Immature natural killer cell (primary cell): ENCODE measurements around the gene IKZF1. TPM values are rescaled to one million over a fixed set of nuclear protein-coding genes. Genes with fewer than 3 reads are reported as not detected.

ENCODE experiments used
- DNase-seq, 3 donors: peaks; one replicate each; pipeline ENCODE4 v3.0.0; 2022; ENCODE audit warnings: mixed read lengths in 1 of 3
- H3K27ac Mint-ChIP-seq, 6 donors: one replicate each; pipeline ENCODE4 v1.8.0; 2020; ENCODE audit warnings: mixed read lengths in 6 of 6, mild to moderate bottlenecking in 5 of 6, inconsistent platforms in 4 of 6, moderate library complexity in 3 of 6
- H3K27me3 Mint-ChIP-seq, 3 donors: one replicate each; pipeline ENCODE4 v1.8.0; 2020 to 2021; ENCODE audit warnings: low read depth in 3 of 3, mild to moderate bottlenecking in 3 of 3, mixed read lengths in 3 of 3, moderate library complexity in 3 of 3, inconsistent platforms in 1 of 3
- H3K36me3 Mint-ChIP-seq, 3 donors: one replicate each; pipeline ENCODE4 v1.8.0; 2020; ENCODE audit warnings: mixed read lengths in 3 of 3, inconsistent platforms in 2 of 3, mild to moderate bottlenecking in 2 of 3
- H3K4me1 Mint-ChIP-seq, 2 donors: one replicate each; pipeline ENCODE4 v1.8.0; 2020; ENCODE audit warnings: inconsistent platforms in 2 of 2, mild to moderate bottlenecking in 2 of 2, mixed read lengths in 2 of 2, moderate library complexity in 1 of 2
- H3K4me3 Mint-ChIP-seq, 5 donors: one replicate each; pipeline ENCODE4 v1.8.0; 2020; ENCODE audit warnings: mild to moderate bottlenecking in 5 of 5, mixed read lengths in 5 of 5, inconsistent platforms in 3 of 5, moderate library complexity in 3 of 5
- H3K9me3 Mint-ChIP-seq, 6 donors: one replicate each; pipeline ENCODE4 v1.8.0; 2020; ENCODE audit warnings: mild to moderate bottlenecking in 6 of 6, mixed read lengths in 6 of 6, inconsistent platforms in 4 of 6, moderate library complexity in 3 of 6
- polyA plus RNA-seq, 3 donors: library from polyadenylated mRNA; unstranded; fragments of 300-500 nt; fragmentation: Illumina TruSeq; gene quantifications; one replicate each; pipeline ENCODE4 v1.2.3, GENCODE V29; 2021

Gene IKZF1
- polyA plus RNA-seq, 3 donors from 2014 or later = 79.5 to 307 (median 91.3) TPM

GRCh38 chr7:50292763-50293162, 11.8 kb upstream of the IKZF1 start:
- H3K36me3 Mint-ChIP-seq = no peaks in the 10 kb centered on the region
- peaks cover 4 to 10% of the 10 kb centered on the region in 2 donors for H3K4me1 Mint-ChIP-seq
- H3K27ac Mint-ChIP-seq = no peak overlapping the region

GRCh38 chr7:50293509-50294179, 10.9 kb upstream of the IKZF1 start:
- Mint-ChIP-seq H3K36me3 (no peaks in the 10 kb centered on the region), H3K27ac (no peak overlapping the region), H3K4me3 (no peak overlapping the region), H3K4me1 (peaks cover 4 to 10% of the 10 kb centered on the region in 2 donors), H3K27me3 (peaks cover 0 to 2% (median 2%) of the 10 kb centered on the region in 3 donors), H3K9me3 (peaks cover 0 to 1% (median 0%) of the 10 kb centered on the region in 6 donors)
- no peak for DNase-seq

More at GRCh38 chr7:50292763-50293162, 11.8 kb upstream of the IKZF1 start:
- peaks cover 0 to 2% (median 2%) of the 10 kb centered on the region in 3 donors for H3K27me3 Mint-ChIP-seq
- H3K4me3 Mint-ChIP-seq = no peak overlapping the region
- peaks cover 0 to 1% (median 0%) of the 10 kb centered on the region in 6 donors for H3K9me3 Mint-ChIP-seq
- DNase-seq = no peak

- no peak for DNase-seq
- Mint-ChIP-seq H3K27ac (no peak overlapping the region), H3K9me3 (peaks cover 0 to 1% (median 0%) of the 10 kb centered on the region in 6 donors), H3K27me3 (peaks cover 0 to 2% (median 2%) of the 10 kb centered on the region in 3 donors), H3K4me1 (peaks cover 5 to 17% of the 10 kb centered on the region in 2 donors), H3K36me3 (no peaks in the 10 kb centered on the region), H3K4me3 (no peak overlapping the region)
Observed at GRCh38 chr7:50295133-50295532, 9.4 kb upstream of the IKZF1 start.

GRCh38 chr7:50296799-50297198, 7.7 kb upstream of the IKZF1 start:
- no peak overlapping the region for H3K4me3 Mint-ChIP-seq
- DNase-seq = no peak
- H3K9me3 Mint-ChIP-seq = peaks cover 0 to 1% (median 0%) of the 10 kb centered on the region in 6 donors
- H3K36me3 Mint-ChIP-seq = no peaks in the 10 kb centered on the region
- H3K27me3 Mint-ChIP-seq = peaks cover 0 to 2% (median 2%) of the 10 kb centered on the region in 3 donors
- peaks cover 9 to 21% of the 10 kb centered on the region in 2 donors for H3K4me1 Mint-ChIP-seq
- no peak overlapping the region for H3K27ac Mint-ChIP-seq

- H3K4me3 Mint-ChIP-seq = no peak overlapping the region
- no peaks in the 10 kb centered on the region for H3K9me3 Mint-ChIP-seq
- H3K27me3 Mint-ChIP-seq = peaks cover 0 to 10% (median 5%) of the 10 kb centered on the region in 3 donors
- H3K36me3 Mint-ChIP-seq = no peaks in the 10 kb centered on the region
- DNase-seq = no peak
- H3K4me1 Mint-ChIP-seq = peaks cover 10 to 18% of the 10 kb centered on the region in 2 donors
- H3K27ac Mint-ChIP-seq = peak overlapping the region in 2 of 6 donors; percentile 30 to 74
Observed at GRCh38 chr7:50298811-50299562, 5.5 kb upstream of the IKZF1 start.

- Mint-ChIP-seq H3K4me3 (no peak overlapping the region), H3K27me3 (peaks cover 5 to 15% (median 9%) of the 10 kb centered on the region in 3 donors), H3K4me1 (peaks cover 10 to 18% of the 10 kb centered on the region in 2 donors), H3K27ac (peak overlapping the region in 5 of 6 donors; percentile 28 to 83 (median 48)), H3K9me3 (no peaks in the 10 kb centered on the region), H3K36me3 (peaks cover 3 to 4% (median 3%) of the 10 kb centered on the region in 3 donors)
- DNase-seq = no peak
Observed at GRCh38 chr7:50300336-50300735, 4.2 kb upstream of the IKZF1 start.

GRCh38 chr7:50302486-50303334, 1.8 kb upstream of the IKZF1 start:
- Mint-ChIP-seq H3K9me3 (no peaks in the 10 kb centered on the region), H3K36me3 (peaks cover 11 to 20% (median 16%) of the 10 kb centered on the region in 3 donors), H3K4me1 (peaks cover 17 to 30% of the 10 kb centered on the region in 2 donors), H3K4me3 (peak overlapping the region; percentile 74 to 85 (median 79)), H3K27ac (peak overlapping the region; percentile 8 to 76 (median 64)), H3K27me3 (peaks cover 8 to 20% (median 13%) of the 10 kb centered on the region in 3 donors)
- no peak for DNase-seq

- H3K4me3 Mint-ChIP-seq = peak overlapping the region; percentile 74 to 85 (median 79)
- H3K4me1 Mint-ChIP-seq = peaks cover 25 to 38% of the 10 kb centered on the region in 2 donors
- peak in 2 of 3 donors; percentile 41 to 55 for DNase-seq
- H3K27me3 Mint-ChIP-seq = peaks cover 8 to 20% (median 13%) of the 10 kb centered on the region in 3 donors
- peaks cover 11 to 20% (median 16%) of the 10 kb centered on the region in 3 donors for H3K36me3 Mint-ChIP-seq
- H3K9me3 Mint-ChIP-seq = no peaks in the 10 kb centered on the region
- peak overlapping the region; percentile 27 to 71 (median 50) for H3K27ac Mint-ChIP-seq
Observed at GRCh38 chr7:50303335-50304128, 984 bp upstream of the IKZF1 start.

GRCh38 chr7:50304911-50305582, 531 bp downstream of the IKZF1 start:
- H3K36me3 Mint-ChIP-seq = peaks cover 16 to 27% (median 23%) of the 10 kb centered on the region in 3 donors
- H3K9me3 Mint-ChIP-seq = no peaks in the 10 kb centered on the region
- peaks cover 39 to 47% of the 10 kb centered on the region in 2 donors for H3K4me1 Mint-ChIP-seq
- peak overlapping the region; percentile 98 to 100 (median 99) for H3K4me3 Mint-ChIP-seq
- peak overlapping the region; percentile 88 to 97 (median 97) for H3K27ac Mint-ChIP-seq
- H3K27me3 Mint-ChIP-seq = peaks cover 9 to 20% (median 16%) of the 10 kb centered on the region in 3 donors
- peak; percentile 47 to 65 (median 63) for DNase-seq

GRCh38 chr7:50305583-50306493, 1.3 kb downstream of the IKZF1 start:
- H3K4me1 Mint-ChIP-seq = peaks cover 43 to 49% of the 10 kb centered on the region in 2 donors
- no peak for DNase-seq
- peaks cover 10 to 20% (median 16%) of the 10 kb centered on the region in 3 donors for H3K27me3 Mint-ChIP-seq
- H3K9me3 Mint-ChIP-seq = no peaks in the 10 kb centered on the region
- H3K27ac Mint-ChIP-seq = peak overlapping the region; percentile 88 to 97 (median 97)
- H3K36me3 Mint-ChIP-seq = peaks cover 16 to 27% (median 23%) of the 10 kb centered on the region in 3 donors
- H3K4me3 Mint-ChIP-seq = peak overlapping the region; percentile 98 to 100 (median 99)
